GM18870 (cell line): Measurements from ENCODE around the gene PIAS1.
"Not testable (repeated sequence)": the region's sequence is repeated elsewhere in the genome, so short reads cannot be mapped to it uniquely, and the experiment has no call there.

Source experiments
- ATAC-seq: cut with Tn5 transposase; IDR thresholded peaks from one replicate; pipeline ENCODE4 v1.9.1; 2021; ENCODE audit warnings: moderate library complexity; ENCODE audit not compliant: unreplicated experiment

PIAS1 gene

GRCh38 chr15:68113751-68114150, 59.6 kb downstream of the PIAS1 start:
- no peak for ATAC-seq

GRCh38 chr15:68114356-68114755, 60.2 kb downstream of the PIAS1 start:
- ATAC-seq = no peak

GRCh38 chr15:68114840-68115239, 60.7 kb downstream of the PIAS1 start:
- no peak for ATAC-seq

GRCh38 chr15:68124700-68125099, 70.6 kb downstream of the PIAS1 start:
- ATAC-seq = no peak

- no peak for ATAC-seq
Measured at GRCh38 chr15:68126396-68126795, 72.3 kb downstream of the PIAS1 start.

GRCh38 chr15:68129072-68129471, 75.0 kb downstream of the PIAS1 start:
- no peak for ATAC-seq

GRCh38 chr15:68130851-68131250, 76.7 kb downstream of the PIAS1 start:
- ATAC-seq = no peak

GRCh38 chr15:68137096-68137495, 83.0 kb downstream of the PIAS1 start:
- ATAC-seq = no peak

GRCh38 chr15:68143129-68143528, 89.0 kb downstream of the PIAS1 start:
- ATAC-seq = no peak

GRCh38 chr15:68143785-68144184, 89.7 kb downstream of the PIAS1 start:
- no peak for ATAC-seq

GRCh38 chr15:68145706-68146105, 91.6 kb downstream of the PIAS1 start:
- ATAC-seq = no peak

GRCh38 chr15:68148039-68148438, 93.9 kb downstream of the PIAS1 start:
- no peak for ATAC-seq

GRCh38 chr15:68149059-68149458, 94.9 kb downstream of the PIAS1 start:
- no peak for ATAC-seq

GRCh38 chr15:68150187-68150586, 96.1 kb downstream of the PIAS1 start:
- ATAC-seq = no peak

GRCh38 chr15:68151277-68151676, 97.2 kb downstream of the PIAS1 start:
- ATAC-seq = no peak

- ATAC-seq = no peak
Measured at GRCh38 chr15:68152342-68152741, 98.2 kb downstream of the PIAS1 start.

GRCh38 chr15:68154923-68155559, 100.9 kb downstream of the PIAS1 start:
- ATAC-seq = no peak

- ATAC-seq = no peak
Measured at GRCh38 chr15:68157074-68157473, 103.0 kb downstream of the PIAS1 start.

GRCh38 chr15:68158046-68158628, 104.0 kb downstream of the PIAS1 start:
- ATAC-seq = no peak

- no peak for ATAC-seq
Measured at GRCh38 chr15:68163191-68163590, 109.1 kb downstream of the PIAS1 start.

GRCh38 chr15:68166847-68167246, 112.7 kb downstream of the PIAS1 start:
- no peak for ATAC-seq

- not testable (repeated sequence) for ATAC-seq
Measured at GRCh38 chr15:68172037-68172436, 117.9 kb downstream of the PIAS1 start.

- ATAC-seq = no peak
Measured at GRCh38 chr15:68173119-68173518, 119.0 kb downstream of the PIAS1 start.
